Omental fat pad (tissue), 4 donors: ENCODE results near the gene RREB1. TPM values are rescaled to one million over a fixed set of nuclear protein-coding genes. Genes with fewer than 3 reads are reported as not detected.

Experiments
- ATAC-seq: fragments of 150-250 bp; one replicate; pipeline ENCODE4 v1.9.1; 2016; ENCODE audit warnings: mild to moderate bottlenecking, moderate library complexity; ENCODE audit not compliant: low FRiP score
- DNase-seq: peaks from one replicate; pipeline ENCODE4 v3.0.0-alpha.2; 2019; ENCODE audit warnings: low spot score
- total RNA-seq, 4 donors: library from RNA; depleted of rRNA; stranded (reverse); fragments of >200 nt; gene quantifications; one replicate each; pipeline ENCODE4 v1.1.0, GENCODE V29; 2016
- TF ChIP-seq, protein P1 (sequence below), 3 donors: fragments of 450-650 bp; IDR thresholded peaks; one replicate each; pipeline ENCODE4 v1.5.1; 2016 to 2017; ENCODE audit warnings: antibody characterized with exemption in 3 of 3, mild to moderate bottlenecking in 3 of 3, moderate library complexity in 2 of 3

RREB1 gene
- total RNA-seq, 4 donors from 2014 or later = 24.9 to 48.1 (median 40.6) TPM

GRCh38 chr6:7178280-7178679 is 70.5 kb downstream of the RREB1 start:
- no peak for ATAC-seq
- TF ChIP-seq, protein P1, sequence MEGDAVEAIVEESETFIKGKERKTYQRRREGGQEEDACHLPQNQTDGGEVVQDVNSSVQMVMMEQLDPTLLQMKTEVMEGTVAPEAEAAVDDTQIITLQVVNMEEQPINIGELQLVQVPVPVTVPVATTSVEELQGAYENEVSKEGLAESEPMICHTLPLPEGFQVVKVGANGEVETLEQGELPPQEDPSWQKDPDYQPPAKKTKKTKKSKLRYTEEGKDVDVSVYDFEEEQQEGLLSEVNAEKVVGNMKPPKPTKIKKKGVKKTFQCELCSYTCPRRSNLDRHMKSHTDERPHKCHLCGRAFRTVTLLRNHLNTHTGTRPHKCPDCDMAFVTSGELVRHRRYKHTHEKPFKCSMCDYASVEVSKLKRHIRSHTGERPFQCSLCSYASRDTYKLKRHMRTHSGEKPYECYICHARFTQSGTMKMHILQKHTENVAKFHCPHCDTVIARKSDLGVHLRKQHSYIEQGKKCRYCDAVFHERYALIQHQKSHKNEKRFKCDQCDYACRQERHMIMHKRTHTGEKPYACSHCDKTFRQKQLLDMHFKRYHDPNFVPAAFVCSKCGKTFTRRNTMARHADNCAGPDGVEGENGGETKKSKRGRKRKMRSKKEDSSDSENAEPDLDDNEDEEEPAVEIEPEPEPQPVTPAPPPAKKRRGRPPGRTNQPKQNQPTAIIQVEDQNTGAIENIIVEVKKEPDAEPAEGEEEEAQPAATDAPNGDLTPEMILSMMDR (IDR thresholded peaks at IDR 0.05) = no peak

GRCh38 chr6:7180751-7181150 is 73.0 kb downstream of the RREB1 start:
- TF ChIP-seq, protein P1 (IDR thresholded peaks at IDR 0.05) = no peak
- ATAC-seq (no peak), DNase-seq (no peak)

More at GRCh38 chr6:7178280-7178679, 70.5 kb downstream of the RREB1 start:
- no peak for DNase-seq

- no peak for DNase-seq
- TF ChIP-seq, protein P1 (IDR thresholded peaks at IDR 0.05) = no peak
- ATAC-seq = no peak
Observed at GRCh38 chr6:7183707-7184106, 75.9 kb downstream of the RREB1 start.

DNA sequence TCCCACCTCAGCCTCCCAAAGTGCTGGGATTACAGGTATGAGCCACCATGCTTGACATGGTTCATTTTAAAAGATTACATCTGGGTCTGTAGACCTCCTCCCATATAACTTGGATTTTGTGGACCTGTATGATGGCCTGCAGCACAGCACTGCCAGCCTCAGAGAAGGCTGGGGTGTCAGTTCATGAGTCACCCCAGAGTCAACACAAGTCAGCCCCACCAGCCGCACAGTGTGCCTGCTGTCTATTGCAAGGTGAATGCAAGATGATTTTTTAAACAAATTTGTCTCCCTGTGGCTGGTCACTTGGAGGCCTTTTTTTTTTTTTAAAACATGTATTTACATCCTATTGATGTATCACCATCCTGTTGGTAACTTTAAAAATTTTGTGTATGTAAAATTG is 76.7 kb downstream of the RREB1 start:
- TF ChIP-seq, protein P1 (IDR thresholded peaks at IDR 0.05) = no peak
- ATAC-seq (no peak), DNase-seq (no peak)

- ATAC-seq = no peak
- TF ChIP-seq, protein P1 (IDR thresholded peaks at IDR 0.05) = no peak
- no peak for DNase-seq
Observed at GRCh38 chr6:7185561-7185960, 77.8 kb downstream of the RREB1 start.

DNA sequence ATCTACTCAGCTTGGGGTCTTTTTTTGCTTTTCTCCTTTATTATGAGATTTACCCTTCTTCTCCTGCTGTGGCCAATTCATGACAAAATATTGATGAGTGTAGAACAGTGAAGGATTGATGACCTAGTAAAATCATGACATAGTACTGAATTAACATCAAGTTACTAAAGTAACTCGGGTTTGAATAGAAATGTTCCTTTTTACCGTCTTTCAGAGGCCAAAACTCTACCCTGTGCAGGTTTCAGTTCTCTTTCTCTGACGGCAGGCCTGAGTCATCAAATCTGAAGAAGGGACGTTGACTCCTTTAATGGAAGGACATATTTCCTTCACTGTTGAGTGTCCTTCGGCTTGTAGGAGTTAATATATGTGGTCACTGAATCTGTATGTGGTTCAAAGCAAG is 80.7 kb downstream of the RREB1 start:
- ATAC-seq = no peak
- TF ChIP-seq, protein P1 (IDR thresholded peaks at IDR 0.05) = no peak
- DNase-seq = no peak

DNA sequence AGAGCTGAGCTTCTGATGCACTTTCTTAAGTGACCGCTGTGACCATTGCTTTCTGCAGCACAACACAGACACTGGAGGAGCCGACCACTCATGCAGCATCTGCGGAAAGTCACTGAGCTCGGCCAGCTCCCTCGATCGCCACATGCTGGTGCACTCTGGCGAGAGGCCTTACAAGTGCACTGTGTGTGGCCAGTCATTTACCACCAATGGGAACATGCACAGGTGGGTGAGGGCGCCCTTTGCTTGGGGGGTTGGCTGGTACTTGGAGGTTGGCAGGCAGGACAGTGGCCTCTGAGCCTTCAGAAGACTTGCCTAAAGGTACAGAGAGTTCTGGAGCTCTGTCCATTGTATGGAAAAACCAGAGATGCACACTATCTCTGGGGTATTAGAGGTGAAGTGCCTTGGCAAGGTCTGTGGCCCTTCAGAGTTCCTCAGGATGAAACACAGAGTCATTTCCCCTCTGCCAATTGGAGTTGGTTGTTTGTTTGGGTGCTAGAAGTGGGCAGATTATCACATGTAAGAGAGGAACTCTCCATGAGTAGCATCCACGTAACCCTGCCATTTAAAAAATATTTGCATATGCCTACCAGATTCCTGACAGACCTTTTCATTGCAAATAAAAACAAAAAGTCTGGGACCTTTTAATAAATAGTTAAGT is 81.5 kb downstream of the RREB1 start:
- TF ChIP-seq, protein P1 (IDR thresholded peaks at IDR 0.05) = no peak
- no peak for DNase-seq
- no peak for ATAC-seq
